SK-MEL-5 (cell line): ENCODE results near the gene TGFBI. TPM values are rescaled to one million over a fixed set of nuclear protein-coding genes. Genes with fewer than 3 reads are reported as not detected.
"Not testable (repeated sequence)": the region's sequence is repeated elsewhere in the genome, so short reads cannot be mapped to it uniquely, and the experiment has no call there.

ENCODE experiments used
- DNase-seq: peaks from one replicate; pipeline ENCODE4 v3.0.0-alpha.2; 2016; ENCODE audit warnings: low read depth, low spot score
- in situ Hi-C: cut with HindIII; loops from 2 replicates; pipeline ENCODE4 v1.10.0; 2016; ENCODE audit warnings: low sequenced_read_pairs, high pct_unique_total_duplicates, low pct_unique_long_range_greater_than_20kb
- total RNA-seq: library from RNA; depleted of rRNA; stranded (reverse); fragments of >200 nt; shearing (Covaris generic); gene quantifications from 2 replicates; pipeline ENCODE4 v1.2.3, GENCODE V29; 2014

Gene TGFBI
- total RNA-seq, 1 experiment from 2014 or later = 304 TPM

- in situ Hi-C loops = no loop called here
Observed at GRCh38 chr5:136034984-136035383, 6.2 kb downstream of the TGFBI start.

GRCh38 chr5:136035837-136036236, 7.0 kb downstream of the TGFBI start:
- in situ Hi-C loops = no loop called here
- DNase-seq = no peak

More at GRCh38 chr5:136034984-136035383, 6.2 kb downstream of the TGFBI start:
- no peak for DNase-seq

DNA sequence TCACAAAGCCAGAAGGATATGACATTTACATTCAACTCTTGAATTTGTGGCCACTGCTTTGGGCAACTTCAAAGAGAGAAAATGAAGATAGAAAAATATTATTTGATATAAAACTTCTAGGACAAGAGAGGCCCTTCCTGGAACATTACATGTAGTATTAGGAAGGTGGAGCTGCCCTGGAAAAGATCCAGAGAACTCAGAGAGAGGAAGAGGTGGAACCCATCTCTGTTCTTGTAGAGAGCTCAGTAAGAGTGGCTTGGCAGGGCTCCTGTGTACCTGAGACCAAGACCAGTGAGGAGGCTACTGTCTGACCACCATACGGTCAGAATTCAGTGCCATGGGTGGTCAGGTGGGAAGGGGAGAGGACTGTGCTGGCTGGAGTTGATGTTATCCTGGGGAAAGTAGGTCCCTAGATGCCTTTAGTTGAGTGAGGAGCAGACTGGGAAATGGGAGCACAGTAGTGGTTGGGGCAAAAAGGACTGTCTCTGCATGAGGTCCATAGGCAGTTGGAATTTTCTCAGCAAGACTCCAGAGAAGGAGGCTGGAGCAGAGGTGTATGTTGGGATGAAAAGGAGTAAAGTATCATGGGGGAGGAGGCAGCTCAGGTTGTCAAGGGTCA, 7.6 kb downstream of the TGFBI start:
- in situ Hi-C loops = no loop called here
- no peak for DNase-seq

GRCh38 chr5:136037001-136037705, 8.4 kb downstream of the TGFBI start:
- in situ Hi-C loops = no loop called here
- DNase-seq = peak; percentile 94

GRCh38 chr5:136038635-136039034, 9.8 kb downstream of the TGFBI start:
- in situ Hi-C loops = no loop called here
- DNase-seq = no peak

- DNase-seq = no peak
- in situ Hi-C loops = no loop called here
Observed at GRCh38 chr5:136039202-136039601, 10.4 kb downstream of the TGFBI start.

DNA sequence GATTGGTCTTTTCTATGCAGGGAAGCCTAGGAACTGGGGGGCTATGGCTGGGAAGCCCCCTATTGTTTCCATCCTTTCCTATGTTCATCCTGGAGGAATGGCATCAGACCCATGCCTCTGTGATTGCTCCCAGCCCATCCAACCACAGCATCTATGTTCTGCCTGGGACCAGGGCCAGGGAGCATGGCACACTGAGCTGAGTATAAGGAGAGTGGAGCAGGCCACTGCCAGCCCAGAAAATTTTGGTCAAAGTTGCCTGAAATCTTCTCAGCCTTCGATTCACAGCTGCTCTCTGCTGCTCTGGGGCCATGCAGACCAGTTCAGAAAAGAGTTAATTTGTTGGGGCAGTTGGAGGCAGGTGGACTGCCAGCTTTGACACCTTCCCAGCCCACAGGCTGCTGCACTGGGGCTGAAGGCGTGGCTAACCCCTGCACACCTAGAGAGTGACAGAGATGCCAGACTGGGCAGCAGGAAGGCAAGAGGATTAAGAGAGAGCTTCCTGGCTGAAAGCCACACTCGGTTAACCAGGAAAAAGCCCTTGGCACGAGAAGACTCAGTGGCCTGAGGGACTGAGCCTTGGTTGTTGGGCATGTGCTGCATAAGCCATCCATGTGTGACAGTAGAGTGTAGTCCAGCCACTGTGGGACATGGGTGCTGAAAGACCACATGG, 12.1 kb downstream of the TGFBI start:
- DNase-seq = no peak

DNA sequence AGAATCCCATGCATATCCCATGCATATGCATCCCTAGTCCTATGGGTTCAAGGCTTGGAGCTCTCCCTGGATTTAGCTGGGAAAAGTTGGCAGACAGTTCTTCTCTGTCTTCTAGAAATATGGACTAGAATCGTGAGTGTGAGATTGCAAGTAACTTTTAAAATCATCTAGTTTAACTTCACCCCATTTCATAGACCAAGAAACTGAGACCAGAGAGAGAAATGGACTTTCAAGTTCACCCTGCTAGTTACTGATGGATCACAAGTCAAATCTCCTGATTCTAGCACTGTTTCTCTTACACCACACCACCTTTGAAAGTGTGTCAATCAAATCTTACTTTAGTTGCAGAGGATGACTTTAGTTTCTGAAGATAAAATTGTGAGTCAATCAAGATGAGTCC, 13.4 kb downstream of the TGFBI start:
- in situ Hi-C loops = no loop called here
- DNase-seq = no peak

More for the DNA sequence above, 12.1 kb downstream of the TGFBI start:
- in situ Hi-C loops = no loop called here

- DNase-seq = peak; percentile 86
- in situ Hi-C loops = no loop called here
Observed at GRCh38 chr5:136042665-136043121, 13.9 kb downstream of the TGFBI start.

DNA sequence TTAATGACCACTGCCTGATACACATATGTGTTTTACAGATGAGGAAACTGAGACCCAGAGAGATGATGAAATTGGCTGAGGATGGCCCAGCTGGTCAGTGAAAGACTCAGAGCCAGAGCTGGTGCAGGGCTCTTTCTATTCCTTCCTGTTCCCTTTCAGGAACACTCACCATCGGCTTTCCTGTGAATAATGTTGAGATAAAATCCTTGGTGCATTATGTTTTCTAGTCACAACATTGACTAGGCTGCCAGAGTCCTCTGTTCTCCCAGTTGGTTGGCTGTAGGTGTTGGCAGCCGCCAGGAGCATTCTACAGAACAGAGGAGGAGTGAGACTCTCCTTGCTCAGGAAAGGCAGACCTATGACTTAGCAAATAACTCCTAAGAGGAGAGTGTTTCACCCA, 14.8 kb downstream of the TGFBI start:
- DNase-seq = no peak
- in situ Hi-C loops = no loop called here

DNA sequence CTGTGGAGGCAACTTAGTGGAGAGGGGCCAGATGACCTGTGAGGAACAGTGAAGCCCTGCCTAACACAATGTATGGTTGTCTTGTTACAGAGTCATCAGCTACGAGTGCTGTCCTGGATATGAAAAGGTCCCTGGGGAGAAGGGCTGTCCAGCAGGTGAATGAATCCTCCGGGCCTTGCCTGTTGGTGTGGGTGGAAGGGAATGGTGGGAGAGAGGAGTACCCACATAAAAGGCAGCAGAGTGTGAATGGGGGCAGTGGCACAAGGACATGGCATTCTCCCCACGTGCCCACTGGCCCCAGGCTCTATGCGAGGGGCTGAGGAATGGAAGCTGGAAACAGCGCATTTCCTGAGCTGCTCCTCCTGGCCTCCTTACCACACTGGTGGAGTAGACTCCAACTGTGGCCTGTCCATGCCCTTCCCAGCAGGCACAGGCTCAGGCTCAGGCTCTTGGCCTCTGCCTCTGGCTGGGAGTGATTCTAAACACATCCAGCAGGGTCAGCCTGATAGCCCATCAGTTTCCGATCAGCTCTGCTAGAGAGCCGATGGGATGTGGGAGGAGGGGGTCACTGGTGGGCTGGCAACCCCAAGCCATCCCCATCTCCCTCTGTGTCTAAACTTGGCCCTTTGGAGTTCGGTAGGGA, 15.3 kb downstream of the TGFBI start:
- in situ Hi-C loops = no loop called here
- DNase-seq = no peak

DNA sequence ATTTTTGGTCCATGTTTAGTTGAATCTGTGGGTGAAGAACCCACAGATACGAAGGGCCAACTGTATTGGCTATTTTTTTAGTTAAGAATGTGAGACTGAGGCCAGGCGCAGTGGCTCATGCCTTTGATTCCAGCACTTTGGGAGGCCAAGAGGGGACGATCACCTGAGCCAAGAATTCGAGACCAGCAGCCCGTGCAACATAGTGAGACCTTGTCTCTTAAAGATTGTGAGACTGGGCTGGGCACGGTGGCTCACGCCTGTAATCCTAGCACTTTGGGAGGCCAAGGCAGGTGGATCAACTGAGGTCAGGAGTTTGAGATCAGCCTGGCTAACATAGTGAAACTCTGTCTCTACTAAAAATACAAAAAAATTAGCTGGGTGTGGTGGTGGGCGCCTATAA, 16.2 kb downstream of the TGFBI start:
- DNase-seq, in situ Hi-C loops: not testable (repeated sequence)

DNA sequence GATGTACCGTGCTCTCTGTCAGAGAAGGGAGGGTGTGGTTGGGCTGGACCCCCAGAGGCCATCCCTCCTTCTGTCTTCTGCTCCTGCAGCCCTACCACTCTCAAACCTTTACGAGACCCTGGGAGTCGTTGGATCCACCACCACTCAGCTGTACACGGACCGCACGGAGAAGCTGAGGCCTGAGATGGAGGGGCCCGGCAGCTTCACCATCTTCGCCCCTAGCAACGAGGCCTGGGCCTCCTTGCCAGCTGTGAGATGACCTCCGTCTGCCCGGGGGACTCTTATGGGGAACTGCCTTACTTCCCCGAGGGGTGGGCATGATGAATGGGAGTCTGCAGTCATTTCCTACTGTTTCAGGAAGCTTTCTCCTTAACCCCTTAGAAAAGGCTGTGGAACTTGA, 17.5 kb downstream of the TGFBI start:
- in situ Hi-C loops = no loop called here
- no peak for DNase-seq

- no peak for DNase-seq
- in situ Hi-C loops = no loop called here
Observed at GRCh38 chr5:136047858-136048257, 19.1 kb downstream of the TGFBI start.

DNA sequence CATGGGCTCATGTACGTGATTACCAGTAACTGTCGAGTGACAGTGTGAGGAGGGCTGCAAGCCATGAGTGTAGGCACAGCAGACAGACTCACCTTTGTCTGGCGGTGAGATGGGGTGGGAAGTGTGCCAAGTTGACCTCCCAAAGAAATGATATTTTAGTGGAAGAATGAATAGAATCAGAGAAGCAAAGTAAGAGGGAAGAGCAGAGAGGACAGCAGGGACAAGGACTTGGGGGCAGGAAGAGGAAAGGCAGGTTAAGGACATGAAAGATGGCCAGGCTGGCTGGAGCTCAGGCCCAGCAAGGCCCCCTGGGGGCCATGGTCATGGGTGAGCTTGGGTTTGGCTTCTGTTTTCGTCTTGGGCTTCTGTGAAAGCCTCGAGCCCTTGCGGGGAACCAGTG, 20.2 kb downstream of the TGFBI start:
- in situ Hi-C loops = no loop called here

GRCh38 chr5:136051486-136052220, 22.9 kb downstream of the TGFBI start:
- no peak for DNase-seq
- in situ Hi-C loops = no loop called here

More for the DNA sequence above, 20.2 kb downstream of the TGFBI start:
- DNase-seq = no peak

DNA sequence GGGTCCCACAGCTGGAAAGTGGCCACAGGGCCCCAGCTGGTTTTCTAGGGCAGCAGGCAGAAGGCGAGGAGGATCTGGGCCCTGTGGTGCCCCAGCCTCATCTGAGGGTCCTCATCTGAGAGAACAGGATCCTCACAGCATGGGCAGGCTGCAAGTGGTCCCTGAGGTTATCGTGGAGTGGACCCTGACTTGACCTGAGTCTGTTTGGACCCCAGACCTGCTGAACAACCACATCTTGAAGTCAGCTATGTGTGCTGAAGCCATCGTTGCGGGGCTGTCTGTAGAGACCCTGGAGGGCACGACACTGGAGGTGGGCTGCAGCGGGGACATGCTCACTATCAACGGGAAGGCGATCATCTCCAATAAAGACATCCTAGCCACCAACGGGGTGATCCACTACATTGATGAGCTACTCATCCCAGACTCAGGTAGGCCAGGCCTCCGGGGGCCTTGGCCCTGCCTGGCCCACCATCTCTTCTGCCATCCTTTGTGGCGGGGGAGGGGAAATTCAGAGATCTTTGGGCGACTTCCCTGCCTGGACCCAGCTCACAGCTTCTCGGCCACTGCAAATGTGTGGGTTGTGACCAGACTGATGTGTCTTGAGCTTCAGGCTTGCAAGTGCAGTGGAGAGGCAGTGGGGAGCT, 24.0 kb downstream of the TGFBI start:
- in situ Hi-C loops = no loop called here
- no peak for DNase-seq
